ENCODE results near the gene IQGAP3. TPM values are rescaled to one million over a fixed set of nuclear protein-coding genes. Genes with fewer than 3 reads are reported as not detected.
"Not testable (repeated sequence)": the region's sequence is repeated elsewhere in the genome, so short reads cannot be mapped to it uniquely, and the experiment has no call there.

The IQGAP3 gene
- total and polyA plus RNA-seq, 3 experiments from 2014 or later, result 4.4 to 4.7 TPM; not detected in 1

- Histone ChIP-seq H3K9me3 (ENCODE audit: low read length) (no peaks in the 10 kb centered on the region), H3K27ac (ENCODE audit: low read depth, low read length) (no peak overlapping the region), H3K4me3 (ENCODE audit: low read length) (no peak overlapping the region), H3K4me1 (ENCODE audit: insufficient read depth, low read length) (no peaks in the 10 kb centered on the region), H3K27me3 (ENCODE audit: insufficient read depth, low read length, poor library complexity, severe bottlenecking) (no peaks in the 10 kb centered on the region), H3K36me3 (ENCODE audit: insufficient read depth, low read length) (no peaks in the 10 kb centered on the region)
- Mint-ChIP-seq H3K9me3 (no peaks in the 10 kb centered on the region), H3K36me3 (peaks cover 0 to 3% (median 0%) of the 10 kb centered on the region in 3 donors), H3K4me3 (no peak overlapping the region), H3K27me3 (no peaks in the 10 kb centered on the region), H3K27ac (peak overlapping the region in 2 of 8 donors; percentile 10 to 93), H3K4me1 (peaks cover 2 to 5% (median 4%) of the 10 kb centered on the region in 3 donors)
- ChIA-PET CTCF (interaction anchor here (0.7 kb wide), 1 partner anchor 13 kb away, joined by 3 read pairs; no protein-coding TSS in a partner anchor), POLR2A (interaction anchor here (0.6 kb wide), 1 partner anchor 58 kb away, joined by 3 read pairs; no protein-coding TSS in a partner anchor)
- DNase-seq, result no peak
Measured at GRCh38 chr1:156553860-156554485, 18.4 kb downstream of the IQGAP3 start.

GRCh38 chr1:156552937-156553336 is 19.4 kb downstream of the IQGAP3 start:
- H3K9me3 Mint-ChIP-seq; POLR2A ChIA-PET; H3K4me3 ChIP-seq (ENCODE audit: low read length); H3K27ac ChIP-seq (ENCODE audit: low read depth, low read length); H3K36me3 Mint-ChIP-seq; H3K4me1 Mint-ChIP-seq; H3K27me3 ChIP-seq (ENCODE audit: insufficient read depth, low read length, poor library complexity, severe bottlenecking); DNase-seq; H3K4me3 Mint-ChIP-seq; CTCF ChIA-PET; H3K4me1 ChIP-seq (ENCODE audit: insufficient read depth, low read length); H3K36me3 ChIP-seq (ENCODE audit: insufficient read depth, low read length); H3K27me3 Mint-ChIP-seq; H3K9me3 ChIP-seq (ENCODE audit: low read length): not testable (repeated sequence)
- H3K27ac Mint-ChIP-seq, result peak overlapping the region in 3 of 8 donors; percentile 58 to 96 (median 59)

GRCh38 chr1:156552518-156552917 is 19.8 kb downstream of the IQGAP3 start:
- peaks cover 2 to 5% (median 4%) of the 10 kb centered on the region in 3 donors for H3K4me1 Mint-ChIP-seq
- H3K27ac Mint-ChIP-seq, result peak overlapping the region in 2 of 8 donors; percentile 3 to 76

GRCh38 chr1:156551869-156552268 is 20.5 kb downstream of the IQGAP3 start:
- H3K4me1 ChIP-seq (ENCODE audit: insufficient read depth, low read length), result no peaks in the 10 kb centered on the region
- no peaks in the 10 kb centered on the region for H3K36me3 ChIP-seq (ENCODE audit: insufficient read depth, low read length)
- no peaks in the 10 kb centered on the region for H3K27me3 ChIP-seq (ENCODE audit: insufficient read depth, low read length, poor library complexity, severe bottlenecking)
- DNase-seq, result no peak
- Mint-ChIP-seq H3K9me3 (no peaks in the 10 kb centered on the region), H3K27me3 (no peaks in the 10 kb centered on the region), H3K27ac (peak overlapping the region in 1 of 8 donors; percentile 3), H3K36me3 (peaks cover 0 to 3% (median 0%) of the 10 kb centered on the region in 3 donors), H3K4me1 (peaks cover 2 to 5% (median 4%) of the 10 kb centered on the region in 3 donors), H3K4me3 (no peak overlapping the region)
- CTCF ChIA-PET, result interaction anchor here (1.0 to 1.2 kb wide), 2 partner anchors 51 to 166 kb away, joined by 3 read pairs; partner anchors contain the start of gene MEF2D
- no peak overlapping the region for H3K4me3 ChIP-seq (ENCODE audit: low read length)
- no peaks in the 10 kb centered on the region for H3K9me3 ChIP-seq (ENCODE audit: low read length)
- POLR2A ChIA-PET, result no interaction called here
- H3K27ac ChIP-seq (ENCODE audit: low read depth, low read length), result no peak overlapping the region

More at GRCh38 chr1:156552518-156552917, 19.8 kb downstream of the IQGAP3 start:
- H3K9me3 Mint-ChIP-seq, result no peaks in the 10 kb centered on the region
- Histone ChIP-seq H3K27ac (ENCODE audit: low read depth, low read length) (no peak overlapping the region), H3K4me1 (ENCODE audit: insufficient read depth, low read length) (no peaks in the 10 kb centered on the region), H3K4me3 (ENCODE audit: low read length) (no peak overlapping the region), H3K36me3 (ENCODE audit: insufficient read depth, low read length) (no peaks in the 10 kb centered on the region), H3K27me3 (ENCODE audit: insufficient read depth, low read length, poor library complexity, severe bottlenecking) (no peaks in the 10 kb centered on the region), H3K9me3 (ENCODE audit: low read length) (no peaks in the 10 kb centered on the region)
- peaks cover 0 to 3% (median 0%) of the 10 kb centered on the region in 3 donors for H3K36me3 Mint-ChIP-seq
- no peak overlapping the region for H3K4me3 Mint-ChIP-seq
- ChIA-PET CTCF (no interaction called here), POLR2A (no interaction called here)
- no peaks in the 10 kb centered on the region for H3K27me3 Mint-ChIP-seq
- no peak for DNase-seq

GRCh38 chr1:156551066-156551643 is 21.2 kb downstream of the IQGAP3 start:
- peaks cover 0 to 3% (median 0%) of the 10 kb centered on the region in 3 donors for H3K36me3 Mint-ChIP-seq
- no peak overlapping the region for H3K4me3 Mint-ChIP-seq

GRCh38 chr1:156550346-156550745 is 22.0 kb downstream of the IQGAP3 start:
- Histone ChIP-seq H3K27me3 (ENCODE audit: insufficient read depth, low read length, poor library complexity, severe bottlenecking) (no peaks in the 10 kb centered on the region), H3K9me3 (ENCODE audit: low read length) (no peaks in the 10 kb centered on the region), H3K36me3 (ENCODE audit: insufficient read depth, low read length) (no peaks in the 10 kb centered on the region), H3K27ac (ENCODE audit: low read depth, low read length) (no peak overlapping the region), H3K4me3 (ENCODE audit: low read length) (no peak overlapping the region), H3K4me1 (ENCODE audit: insufficient read depth, low read length) (no peaks in the 10 kb centered on the region)
- Mint-ChIP-seq H3K4me1 (peaks cover 2 to 5% (median 4%) of the 10 kb centered on the region in 3 donors), H3K27ac (peak overlapping the region in 1 of 8 donors; percentile 69), H3K36me3 (peaks cover 0 to 3% (median 0%) of the 10 kb centered on the region in 3 donors), H3K9me3 (no peaks in the 10 kb centered on the region), H3K4me3 (no peak overlapping the region), H3K27me3 (no peaks in the 10 kb centered on the region)
- DNase-seq, result no peak
- CTCF ChIA-PET, result interaction anchor here (1.1 to 1.4 kb wide), 2 partner anchors 49 to 70 kb away, joined by 3 read pairs; no protein-coding TSS in a partner anchor
- POLR2A ChIA-PET, result no interaction called here

More at GRCh38 chr1:156551066-156551643, 21.2 kb downstream of the IQGAP3 start:
- no peak overlapping the region for H3K27ac ChIP-seq (ENCODE audit: low read depth, low read length)
- no peaks in the 10 kb centered on the region for H3K27me3 ChIP-seq (ENCODE audit: insufficient read depth, low read length, poor library complexity, severe bottlenecking)
- H3K27ac Mint-ChIP-seq, result peak overlapping the region in 1 of 8 donors; percentile 12
- no peaks in the 10 kb centered on the region for H3K36me3 ChIP-seq (ENCODE audit: insufficient read depth, low read length)
- DNase-seq, result no peak
- H3K27me3 Mint-ChIP-seq, result no peaks in the 10 kb centered on the region
- ChIA-PET POLR2A (no interaction called here), CTCF (interaction anchor here (1.0 to 1.2 kb wide), 2 partner anchors 50 to 165 kb away, joined by 3 read pairs; partner anchors contain the start of gene MEF2D)
- no peak overlapping the region for H3K4me3 ChIP-seq (ENCODE audit: low read length)
- no peaks in the 10 kb centered on the region for H3K9me3 ChIP-seq (ENCODE audit: low read length)
- H3K4me1 ChIP-seq (ENCODE audit: insufficient read depth, low read length), result no peaks in the 10 kb centered on the region
- H3K9me3 Mint-ChIP-seq, result no peaks in the 10 kb centered on the region
- peaks cover 2 to 5% (median 4%) of the 10 kb centered on the region in 3 donors for H3K4me1 Mint-ChIP-seq

GRCh38 chr1:156549831-156550230 is 22.5 kb downstream of the IQGAP3 start:
- no peaks in the 10 kb centered on the region for H3K9me3 Mint-ChIP-seq
- no peak overlapping the region for H3K4me3 Mint-ChIP-seq

GRCh38 chr1:156549390-156549789 is 23.0 kb downstream of the IQGAP3 start:
- CTCF ChIA-PET, result interaction anchor here (0.9 to 1.4 kb wide), 2 partner anchors 48 to 61 kb away, joined by 3 read pairs; no protein-coding TSS in a partner anchor
- H3K4me1 ChIP-seq (ENCODE audit: insufficient read depth, low read length), result no peaks in the 10 kb centered on the region
- H3K27ac Mint-ChIP-seq, result peak overlapping the region in 1 of 8 donors; percentile 0

More at GRCh38 chr1:156549831-156550230, 22.5 kb downstream of the IQGAP3 start:
- Histone ChIP-seq H3K27me3 (ENCODE audit: insufficient read depth, low read length, poor library complexity, severe bottlenecking) (no peaks in the 10 kb centered on the region), H3K9me3 (ENCODE audit: low read length) (no peaks in the 10 kb centered on the region), H3K36me3 (ENCODE audit: insufficient read depth, low read length) (no peaks in the 10 kb centered on the region), H3K27ac (ENCODE audit: low read depth, low read length) (no peak overlapping the region), H3K4me1 (ENCODE audit: insufficient read depth, low read length) (no peaks in the 10 kb centered on the region), H3K4me3 (ENCODE audit: low read length) (no peak overlapping the region)
- Mint-ChIP-seq H3K27ac (peak overlapping the region in 1 of 8 donors; percentile 0), H3K36me3 (peaks cover 0 to 3% (median 0%) of the 10 kb centered on the region in 3 donors), H3K4me1 (peaks cover 2 to 5% (median 4%) of the 10 kb centered on the region in 3 donors), H3K27me3 (no peaks in the 10 kb centered on the region)
- CTCF ChIA-PET, result interaction anchor here (1.1 to 1.4 kb wide), 2 partner anchors 49 to 69 kb away, joined by 3 read pairs; no protein-coding TSS in a partner anchor
- POLR2A ChIA-PET, result no interaction called here
- DNase-seq, result no peak

More at GRCh38 chr1:156549390-156549789, 23.0 kb downstream of the IQGAP3 start:
- Mint-ChIP-seq H3K4me1 (peaks cover 2 to 5% (median 4%) of the 10 kb centered on the region in 3 donors), H3K9me3 (no peaks in the 10 kb centered on the region), H3K36me3 (peaks cover 0 to 3% (median 0%) of the 10 kb centered on the region in 3 donors), H3K27me3 (no peaks in the 10 kb centered on the region), H3K4me3 (no peak overlapping the region)
- Histone ChIP-seq H3K27me3 (ENCODE audit: insufficient read depth, low read length, poor library complexity, severe bottlenecking) (no peaks in the 10 kb centered on the region), H3K9me3 (ENCODE audit: low read length) (no peaks in the 10 kb centered on the region), H3K36me3 (ENCODE audit: insufficient read depth, low read length) (no peaks in the 10 kb centered on the region), H3K27ac (ENCODE audit: low read depth, low read length) (no peak overlapping the region), H3K4me3 (ENCODE audit: low read length) (no peak overlapping the region)
- POLR2A ChIA-PET, result no interaction called here
- DNase-seq, result no peak

Measured in CD8-positive, alpha-beta memory T cell (primary cell).